Activated gamma-delta T cell treated with anti-CD3 and anti-CD28 coated beads, Interleukin-2, amount 50 U/mL, for 16 hours (primary cell): ENCODE measurements around the gene TUBGCP2.
"Not testable (repeated sequence)": the region's sequence is repeated elsewhere in the genome, so short reads cannot be mapped to it uniquely, and the experiment has no call there.

Experiments
- DNase-seq: peaks from one replicate; pipeline ENCODE4 v3.0.0-alpha.2; 2020; ENCODE audit warnings: low read depth

Gene TUBGCP2

DNA sequence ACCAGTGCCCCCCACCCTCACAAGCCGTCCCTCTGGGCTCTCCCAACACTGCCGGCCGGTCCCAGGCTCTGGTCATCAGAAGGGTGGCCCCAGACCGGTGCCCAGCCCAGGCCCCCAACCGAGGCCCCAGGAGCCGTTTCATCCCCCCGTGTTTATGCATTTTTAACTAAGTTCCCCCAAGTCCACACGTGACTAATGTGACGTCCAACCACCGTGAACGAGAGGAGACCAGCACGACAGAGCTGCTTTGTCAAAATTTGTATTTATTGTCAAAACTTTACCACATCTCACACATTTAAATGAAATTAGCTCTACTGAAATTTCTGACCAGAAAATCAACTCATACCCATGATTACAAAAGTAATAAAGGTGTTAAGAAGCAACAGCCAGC, 62.4 kb downstream of the TUBGCP2 start:
- no peak for DNase-seq

- DNase-seq, result no peak
These were observed 63.0 kb downstream of the TUBGCP2 start for GRCh38 chr10:133245439-133246235.

GRCh38 chr10:133243593-133243992, 65.1 kb downstream of the TUBGCP2 start:
- no peak for DNase-seq

GRCh38 chr10:133242611-133243356, 65.9 kb downstream of the TUBGCP2 start:
- DNase-seq, result no peak

DNA sequence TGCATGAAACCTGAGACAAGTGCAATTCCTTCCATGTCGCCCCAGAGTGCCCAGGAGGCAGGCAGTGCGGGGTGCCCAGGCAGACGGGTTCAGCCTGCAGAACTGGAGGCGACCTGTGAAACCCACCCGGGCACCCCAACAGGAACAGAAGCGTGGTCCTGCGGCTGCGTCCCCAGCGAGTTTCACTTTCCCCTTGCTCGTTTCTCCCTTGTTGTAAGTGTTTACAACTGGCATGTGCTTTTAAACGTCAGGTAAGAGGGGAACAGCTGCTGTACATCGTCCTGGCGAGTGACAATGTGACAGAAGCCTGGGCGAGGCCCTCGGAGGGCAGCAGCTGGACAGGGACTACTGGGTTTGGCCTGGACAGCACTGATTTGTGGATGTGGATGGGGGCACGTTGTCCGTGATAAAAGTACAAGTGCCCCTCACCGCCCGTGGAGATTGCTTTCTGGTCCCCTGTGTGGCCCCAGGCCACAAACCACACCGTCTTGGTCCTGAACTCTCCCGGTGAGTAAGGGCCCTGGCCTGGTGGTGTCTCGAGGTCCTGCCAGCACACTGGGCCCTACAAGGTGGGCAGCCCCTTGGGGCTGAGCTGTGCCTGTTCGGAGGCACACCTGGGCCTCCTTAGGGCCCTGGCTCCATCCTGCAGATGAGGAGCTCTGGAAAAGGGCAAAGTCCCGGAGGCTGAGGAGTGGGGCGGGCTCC, 67.0 kb downstream of the TUBGCP2 start:
- no peak for DNase-seq

- no peak for DNase-seq
These were observed 68.7 kb downstream of the TUBGCP2 start for GRCh38 chr10:133239990-133240389.

GRCh38 chr10:133238466-133238804, 70.2 kb downstream of the TUBGCP2 start:
- no peak for DNase-seq

GRCh38 chr10:133237588-133238465, 70.8 kb downstream of the TUBGCP2 start, which contains the start of gene VENTX:
Gene VENTX, plus strand, starts transcription at chr10:133237855. Its CDS starts 60 bp downstream, at chr10:133237915.
- DNase-seq, result no peak

DNA sequence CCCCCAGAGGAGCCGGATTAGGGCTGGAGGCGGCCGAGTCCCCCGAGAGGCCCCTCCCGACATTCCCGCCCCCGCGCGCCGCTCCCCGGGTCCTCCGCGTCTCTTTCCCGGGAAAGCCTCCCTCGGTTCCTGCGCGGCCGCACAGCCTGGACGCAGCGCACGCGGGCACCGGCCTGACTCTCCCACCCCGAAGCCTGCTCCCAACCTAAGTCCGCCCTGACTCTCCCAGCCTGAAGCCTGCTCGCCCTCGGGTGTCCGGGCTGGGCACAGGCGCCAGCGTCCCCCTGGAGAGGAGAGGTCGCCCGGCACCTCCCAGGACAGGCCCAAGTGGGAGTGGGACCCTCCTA, 71.5 kb downstream of the TUBGCP2 start:
- no peak for DNase-seq

GRCh38 chr10:133236401-133237240, 72.1 kb downstream of the TUBGCP2 start:
- DNase-seq, result no peak

DNA sequence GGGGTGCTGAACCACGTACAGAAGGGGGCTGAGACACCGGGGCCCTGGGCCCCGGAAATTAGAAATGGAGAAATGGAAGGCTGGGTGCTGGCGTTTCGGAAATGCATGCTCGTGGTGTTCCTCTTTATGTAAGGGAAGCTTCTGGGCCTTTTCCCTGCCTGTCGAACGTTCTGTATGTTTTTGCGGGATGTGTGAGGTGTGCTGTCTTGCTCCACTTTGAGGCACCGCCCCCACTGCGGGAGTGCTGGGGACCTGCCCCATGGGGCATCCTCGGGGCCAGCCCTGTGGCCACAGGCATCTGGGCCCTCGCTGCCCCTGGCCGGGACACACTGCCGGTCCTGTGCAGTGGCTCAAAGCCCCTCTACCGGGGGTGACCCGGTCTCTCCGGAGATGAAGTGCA, 72.7 kb downstream of the TUBGCP2 start:
- DNase-seq, result no peak

DNA sequence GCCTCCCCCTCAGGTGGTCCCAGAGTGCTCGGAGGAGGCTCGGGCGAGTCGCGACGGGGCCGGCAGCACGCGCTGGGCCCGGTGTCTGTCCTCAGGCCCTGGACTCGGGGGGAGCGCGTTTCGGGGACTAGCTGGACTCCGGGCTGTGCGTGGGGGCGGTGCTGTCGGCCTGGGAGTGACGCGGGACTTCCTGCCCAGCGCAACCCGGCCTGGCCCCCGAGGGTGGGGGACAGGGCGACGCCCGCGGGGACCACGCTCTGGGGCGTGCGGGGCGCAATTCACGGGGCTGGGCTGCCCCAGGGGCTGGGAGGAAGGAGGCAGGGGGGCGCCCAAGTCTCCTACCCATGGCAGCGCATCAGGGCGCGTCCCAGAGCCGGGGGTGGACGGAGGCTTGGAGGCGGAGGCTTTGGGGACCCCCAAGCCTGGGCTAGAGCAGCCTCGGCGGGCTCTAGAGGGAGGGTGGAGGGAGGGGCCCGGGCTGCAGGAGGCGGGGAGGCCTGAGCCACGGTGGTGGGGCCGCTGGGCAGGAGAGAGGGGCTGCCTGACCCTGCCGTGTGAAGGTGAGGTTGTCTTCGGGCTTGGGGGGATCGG, 73.3 kb downstream of the TUBGCP2 start:
- DNase-seq, result no peak

DNA sequence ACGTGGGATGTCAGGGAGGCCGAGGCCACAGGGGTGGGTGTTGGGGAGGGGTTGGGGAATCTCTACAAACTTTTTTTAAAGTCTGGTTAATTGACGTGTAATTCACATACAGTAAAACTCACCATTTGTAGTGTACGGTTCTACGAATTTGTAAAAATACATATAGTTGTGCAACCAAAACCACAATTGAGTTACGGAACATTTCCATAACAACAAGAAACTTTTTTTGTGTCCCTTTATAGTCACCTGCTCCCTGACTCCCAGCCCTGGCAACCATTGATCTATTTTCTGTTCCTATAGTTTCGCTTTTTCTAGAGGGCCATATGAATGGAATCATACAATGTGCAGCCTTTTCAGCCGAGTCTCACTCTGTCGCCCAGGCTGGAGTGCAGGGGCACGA, 73.9 kb downstream of the TUBGCP2 start:
- DNase-seq, result not testable (repeated sequence)

DNA sequence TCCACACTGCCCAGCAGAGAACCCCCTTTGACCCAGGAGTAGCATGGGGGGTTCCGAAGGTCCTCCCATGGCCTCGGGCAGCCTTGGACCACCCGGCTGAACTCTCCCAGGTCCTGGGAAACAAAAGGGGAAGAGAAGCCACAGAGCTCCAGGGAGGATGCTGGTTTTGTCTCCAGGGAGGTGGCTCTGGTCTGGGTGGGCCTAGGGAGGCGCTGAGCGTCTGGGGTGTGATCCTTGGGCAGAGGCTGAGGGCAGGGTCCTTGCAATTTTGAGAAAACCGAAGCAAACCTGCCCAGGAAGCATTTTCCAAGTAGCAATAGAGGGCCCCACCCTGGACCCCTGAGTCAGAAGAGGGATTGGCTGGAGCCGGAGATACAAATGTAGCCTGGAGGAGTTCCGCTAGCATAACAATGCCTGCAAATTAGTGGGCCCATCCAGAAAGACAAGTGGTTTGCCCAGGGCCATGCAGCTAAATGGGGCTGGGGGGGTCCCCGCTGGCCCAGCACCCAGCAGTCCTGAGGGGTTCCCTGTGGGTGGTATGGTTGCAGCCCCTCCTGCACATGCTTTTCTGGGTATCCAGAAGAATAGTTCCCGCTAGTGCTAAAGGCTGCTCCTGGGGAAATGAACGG, 76.6 kb downstream of the TUBGCP2 start:
- no peak for DNase-seq

DNA sequence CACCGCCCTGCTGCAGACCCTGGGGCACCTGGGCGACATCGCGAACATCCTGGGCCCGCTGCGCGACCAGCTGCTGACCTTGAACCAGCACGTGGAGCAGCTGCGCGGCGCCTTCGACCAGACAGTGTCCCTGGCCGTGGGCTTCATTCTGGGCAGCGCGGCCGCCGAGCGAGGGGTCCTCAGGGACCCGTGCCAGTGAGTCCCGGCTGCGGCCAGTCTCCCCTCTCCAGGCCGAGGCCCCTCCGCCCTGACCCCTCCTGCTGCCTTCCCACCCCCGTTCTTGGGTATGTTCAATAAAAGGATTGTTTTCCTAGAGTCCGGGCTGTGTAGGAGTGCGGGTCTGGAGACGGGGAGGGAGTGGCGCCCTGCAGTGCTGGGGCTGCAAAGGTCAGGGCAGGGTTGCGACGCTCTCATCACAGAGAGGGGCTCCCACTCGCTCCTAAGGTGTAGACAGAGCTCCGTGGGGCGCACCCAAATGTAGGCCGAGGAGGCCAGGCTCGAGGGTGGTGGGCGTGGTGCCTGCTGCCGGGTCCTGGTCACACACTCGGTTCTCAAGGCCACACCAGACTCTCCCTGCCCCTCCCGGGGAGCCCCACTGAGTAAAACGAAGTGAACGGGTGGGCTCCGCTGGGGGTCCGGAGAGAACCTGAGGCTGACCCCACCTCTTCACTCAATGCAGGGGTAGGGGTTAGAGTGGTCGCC, 77.3 kb downstream of the TUBGCP2 start:
- DNase-seq, result no peak

- DNase-seq, result no peak
These were observed 78.1 kb downstream of the TUBGCP2 start for GRCh38 chr10:133230387-133231195.

- DNase-seq, result no peak
These were observed 78.7 kb downstream of the TUBGCP2 start, which contains the start of gene UTF1 for GRCh38 chr10:133230044-133230361. Gene UTF1, plus strand, starts transcription at chr10:133230217. Its CDS starts 72 bp downstream, at chr10:133230289.

- DNase-seq, result no peak
These were observed 79.2 kb downstream of the TUBGCP2 start for GRCh38 chr10:133229265-133230043.
